Upper lobe of left lung (tissue), 4 donors: ENCODE measurements around the gene FCAR.
"Not testable (repeated sequence)": the region's sequence is repeated elsewhere in the genome, so short reads cannot be mapped to it uniquely, and the experiment has no call there.

Experiments used
- CTCF ChIP-seq, 6 experiments: fragments of 450-650 bp in 4 of 6; fragments of 200-600 bp in 2 of 6; sonication (generic) in 2 of 6; IDR thresholded peaks; one replicate each; pipeline ENCODE4 v1.5.1; 2016 to 2019; ENCODE audit warnings: antibody characterized with exemption in 6 of 6
- EP300 ChIP-seq, 4 donors: sonication (generic); formaldehyde crosslinking; IDR thresholded peaks; one replicate each; pipeline ENCODE4 v1.5.1; 2017; ENCODE audit warnings: antibody characterized with exemption in 4 of 4, control low read depth in 2 of 4
- POLR2A ChIP-seq, 4 donors: fragments of 450-650 bp; IDR thresholded peaks; one replicate each; pipeline ENCODE4 v1.5.1; 2016 to 2017; ENCODE audit warnings: antibody characterized with exemption in 4 of 4, mild to moderate bottlenecking in 2 of 4

- not testable (repeated sequence) for TF ChIP-seq POLR2A, CTCF, EP300 (IDR thresholded peaks at IDR 0.05)
These were observed 14.6 kb upstream of the FCAR start for GRCh38 chr19:54859421-54859820.
